ENCODE measurements around the gene GPR55.

The GPR55 gene

GRCh38 chr2:230881840-230882239 is 43.2 kb downstream of the GPR55 start:
- DNase-seq (ENCODE audit: low read depth): no peak
- TF ChIP-seq CTCF (IDR thresholded peaks at IDR 0.05; ENCODE audit: insufficient read depth, low read depth, low read length, missing control alignments): no peak
- H3K4me3 ChIP-seq (ENCODE audit: low read length): no peak overlapping the region

- no peak for DNase-seq (ENCODE audit: low read depth)
- no peak for TF ChIP-seq CTCF (IDR thresholded peaks at IDR 0.05; ENCODE audit: insufficient read depth, low read depth, low read length, missing control alignments)
- no peak overlapping the region for H3K4me3 ChIP-seq (ENCODE audit: low read length)
Observed at GRCh38 chr2:230879891-230880290, 45.2 kb downstream of the GPR55 start.

- DNase-seq (ENCODE audit: low read depth): no peak
- no peak for TF ChIP-seq CTCF (IDR thresholded peaks at IDR 0.05; ENCODE audit: insufficient read depth, low read depth, low read length, missing control alignments)
- no peak overlapping the region for H3K4me3 ChIP-seq (ENCODE audit: low read length)
Observed at GRCh38 chr2:230879271-230879882, 45.7 kb downstream of the GPR55 start.

GRCh38 chr2:230878599-230879188 is 46.3 kb downstream of the GPR55 start:
- no peak for TF ChIP-seq CTCF (IDR thresholded peaks at IDR 0.05; ENCODE audit: insufficient read depth, low read depth, low read length, missing control alignments)
- DNase-seq (ENCODE audit: low read depth): no peak
- H3K4me3 ChIP-seq (ENCODE audit: low read length): no peak overlapping the region

GRCh38 chr2:230877759-230878598 is 47.1 kb downstream of the GPR55 start:
- H3K4me3 ChIP-seq (ENCODE audit: low read length): no peak overlapping the region
- no peak for TF ChIP-seq CTCF (IDR thresholded peaks at IDR 0.05; ENCODE audit: insufficient read depth, low read depth, low read length, missing control alignments)
- no peak for DNase-seq (ENCODE audit: low read depth)

GRCh38 chr2:230877116-230877758 is 47.8 kb downstream of the GPR55 start:
- DNase-seq (ENCODE audit: low read depth): no peak
- H3K4me3 ChIP-seq (ENCODE audit: low read length): no peak overlapping the region
- no peak for TF ChIP-seq CTCF (IDR thresholded peaks at IDR 0.05; ENCODE audit: insufficient read depth, low read depth, low read length, missing control alignments)
